Measurements from ENCODE around the gene WNT6. TPM values are rescaled to one million over a fixed set of nuclear protein-coding genes. Genes with fewer than 3 reads are reported as not detected.

The WNT6 gene
- total RNA-seq, 2 donors from 2014 or later: not detected

DNA sequence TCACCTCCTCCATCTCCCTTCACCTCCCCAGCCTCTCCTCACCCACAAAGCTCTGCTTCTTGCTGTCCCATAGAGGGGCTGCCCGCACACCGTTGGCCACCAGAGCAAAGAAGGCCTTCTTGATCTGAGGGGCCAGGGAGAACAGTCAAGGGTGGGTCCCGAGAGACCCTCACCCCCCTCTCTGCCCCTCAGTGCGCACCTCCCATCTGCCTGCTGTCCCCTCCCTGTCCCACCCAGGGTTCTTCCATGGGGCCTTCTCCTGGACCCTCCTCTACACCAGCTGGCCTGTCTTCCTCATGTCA lies 31.2 kb upstream of the WNT6 start:
- Histone ChIP-seq H3K4me1 (ENCODE audit: control insufficient read depth, insufficient read depth, low read length) (peaks cover 2% of the 10 kb centered on the region), H3K36me3 (ENCODE audit: control insufficient read depth, insufficient read depth, low read length) (no peaks in the 10 kb centered on the region), H3K9me3 (ENCODE audit: control insufficient read depth, low read length) (no peaks in the 10 kb centered on the region), H3K4me3 (ENCODE audit: low read length) (no peak overlapping the region), H3K27me3 (ENCODE audit: control insufficient read depth, insufficient read depth, low read length, poor library complexity, severe bottlenecking) (no peaks in the 10 kb centered on the region), H3K9ac (ENCODE audit: extremely low read depth, low read length, poor library complexity, severe bottlenecking) (no peak overlapping the region), H3K27ac (ENCODE audit: low read depth, low read length) (no peak overlapping the region)
- H3K9me3 Mint-ChIP-seq: no peaks in the 10 kb centered on the region
- no peak for DNase-seq
- no peak overlapping the region for H3K27ac Mint-ChIP-seq
- peaks cover 3% of the 10 kb centered on the region for H3K27me3 Mint-ChIP-seq (ENCODE audit: insufficient read depth)
- no peak overlapping the region for H3K4me3 Mint-ChIP-seq
- TF ChIP-seq, protein P1, sequence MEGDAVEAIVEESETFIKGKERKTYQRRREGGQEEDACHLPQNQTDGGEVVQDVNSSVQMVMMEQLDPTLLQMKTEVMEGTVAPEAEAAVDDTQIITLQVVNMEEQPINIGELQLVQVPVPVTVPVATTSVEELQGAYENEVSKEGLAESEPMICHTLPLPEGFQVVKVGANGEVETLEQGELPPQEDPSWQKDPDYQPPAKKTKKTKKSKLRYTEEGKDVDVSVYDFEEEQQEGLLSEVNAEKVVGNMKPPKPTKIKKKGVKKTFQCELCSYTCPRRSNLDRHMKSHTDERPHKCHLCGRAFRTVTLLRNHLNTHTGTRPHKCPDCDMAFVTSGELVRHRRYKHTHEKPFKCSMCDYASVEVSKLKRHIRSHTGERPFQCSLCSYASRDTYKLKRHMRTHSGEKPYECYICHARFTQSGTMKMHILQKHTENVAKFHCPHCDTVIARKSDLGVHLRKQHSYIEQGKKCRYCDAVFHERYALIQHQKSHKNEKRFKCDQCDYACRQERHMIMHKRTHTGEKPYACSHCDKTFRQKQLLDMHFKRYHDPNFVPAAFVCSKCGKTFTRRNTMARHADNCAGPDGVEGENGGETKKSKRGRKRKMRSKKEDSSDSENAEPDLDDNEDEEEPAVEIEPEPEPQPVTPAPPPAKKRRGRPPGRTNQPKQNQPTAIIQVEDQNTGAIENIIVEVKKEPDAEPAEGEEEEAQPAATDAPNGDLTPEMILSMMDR (conservative IDR thresholded peaks at IDR 0.05): no peak
- H3K4me1 Mint-ChIP-seq: peaks cover 8% of the 10 kb centered on the region
- H3K36me3 Mint-ChIP-seq (ENCODE audit: low read depth): no peaks in the 10 kb centered on the region
- 90 to 91% methylated on average over 2 to 4 of the region's 4 CpGs for WGBS, 2 experiments (ENCODE audit: insufficient coverage in 1 of 2, insufficient read length in 1 of 2)

GRCh38 chr2:218829868-218830451 lies 29.6 kb upstream of the WNT6 start:
- H3K4me1 Mint-ChIP-seq: peaks cover 11% of the 10 kb centered on the region
- WGBS, 2 experiments (ENCODE audit: insufficient coverage in 1 of 2, insufficient read length in 1 of 2): 88 to 93% methylated on average over 12 to 17 of the region's 17 CpGs
- peaks cover 2% of the 10 kb centered on the region for H3K4me1 ChIP-seq (ENCODE audit: control insufficient read depth, insufficient read depth, low read length)
- TF ChIP-seq, protein P1 (conservative IDR thresholded peaks at IDR 0.05): no peak
- H3K27ac Mint-ChIP-seq: no peak overlapping the region
- H3K9me3 ChIP-seq (ENCODE audit: control insufficient read depth, low read length): no peaks in the 10 kb centered on the region
- H3K4me3 Mint-ChIP-seq: no peak overlapping the region
- DNase-seq: no peak
- H3K36me3 Mint-ChIP-seq (ENCODE audit: low read depth): no peaks in the 10 kb centered on the region
- no peaks in the 10 kb centered on the region for H3K9me3 Mint-ChIP-seq
- H3K27ac ChIP-seq (ENCODE audit: low read depth, low read length): no peak overlapping the region
- peaks cover 3% of the 10 kb centered on the region for H3K27me3 Mint-ChIP-seq (ENCODE audit: insufficient read depth)
- no peaks in the 10 kb centered on the region for H3K27me3 ChIP-seq (ENCODE audit: control insufficient read depth, insufficient read depth, low read length, poor library complexity, severe bottlenecking)
- no peaks in the 10 kb centered on the region for H3K36me3 ChIP-seq (ENCODE audit: control insufficient read depth, insufficient read depth, low read length)
- H3K9ac ChIP-seq (ENCODE audit: extremely low read depth, low read length, poor library complexity, severe bottlenecking): no peak overlapping the region
- H3K4me3 ChIP-seq (ENCODE audit: low read length): no peak overlapping the region

GRCh38 chr2:218830526-218831306 lies 28.9 kb upstream of the WNT6 start:
- H3K4me1 ChIP-seq (ENCODE audit: control insufficient read depth, insufficient read depth, low read length): peaks cover 2% of the 10 kb centered on the region
- 87% methylated on average over 3 of the region's 3 CpGs; no CpG with 5 or more reads in 1 of the 2 experiments for WGBS, 2 experiments (ENCODE audit: insufficient coverage in 1 of 2, insufficient read length in 1 of 2)
- no peaks in the 10 kb centered on the region for H3K9me3 ChIP-seq (ENCODE audit: control insufficient read depth, low read length)
- Mint-ChIP-seq H3K27me3 (ENCODE audit: insufficient read depth) (peaks cover 3% of the 10 kb centered on the region), H3K9me3 (no peaks in the 10 kb centered on the region), H3K4me3 (no peak overlapping the region), H3K4me1 (peaks cover 11% of the 10 kb centered on the region), H3K27ac (no peak overlapping the region), H3K36me3 (ENCODE audit: low read depth) (no peaks in the 10 kb centered on the region)
- no peak overlapping the region for H3K4me3 ChIP-seq (ENCODE audit: low read length)
- H3K36me3 ChIP-seq (ENCODE audit: control insufficient read depth, insufficient read depth, low read length): no peaks in the 10 kb centered on the region
- TF ChIP-seq, protein P1 (conservative IDR thresholded peaks at IDR 0.05): no peak
- H3K27me3 ChIP-seq (ENCODE audit: control insufficient read depth, insufficient read depth, low read length, poor library complexity, severe bottlenecking): no peaks in the 10 kb centered on the region
- H3K27ac ChIP-seq (ENCODE audit: low read depth, low read length): no peak overlapping the region
- DNase-seq: no peak
- no peak overlapping the region for H3K9ac ChIP-seq (ENCODE audit: extremely low read depth, low read length, poor library complexity, severe bottlenecking)

Measured in endodermal cell (in vitro differentiated cells).